H1 (cell line): ENCODE measurements around the gene TRNP1. TPM values are rescaled to one million over a fixed set of nuclear protein-coding genes. Genes with fewer than 3 reads are reported as not detected.

Source experiments
- EGR1 ChIP-seq: IDR thresholded peaks from 2 replicates; pipeline ENCODE4 v1.6.1; 2011; ENCODE audit warnings: low read depth, low read length, borderline replicate concordance
- RAD21 ChIP-seq, 2 experiments: IDR thresholded peaks in 1 of 2; conservative IDR thresholded peaks in 1 of 2; 2 replicates each; pipeline ENCODE4 v1.6.1; 2011; ENCODE audit warnings: low read depth in 2 of 2, low read length in 2 of 2, improper control_type of control experiment in 1 of 2, inconsistent platforms in 1 of 2, mild to moderate bottlenecking in 1 of 2, moderate library complexity in 1 of 2
- SIRT6 ChIP-seq: IDR thresholded peaks from one replicate; pipeline ENCODE4 v1.7.1; 2012; ENCODE audit warnings: low read length, inconsistent platforms
- SUZ12 ChIP-seq: fragments of 200-600 bp; sonication (generic); IDR thresholded peaks from 2 replicates; pipeline ENCODE4 v1.6.1; 2012; ENCODE audit warnings: mild to moderate bottlenecking, inconsistent platforms, low read length, moderate library complexity, mixed read lengths
- TCF12 ChIP-seq: IDR thresholded peaks from 2 replicates; pipeline ENCODE4 v1.6.1; 2011; ENCODE audit warnings: low read depth, mild to moderate bottlenecking, low read length
- polyA plus RNA-seq, 7 experiments: library from polyadenylated mRNA; depleted of rRNA in 3 of 7; stranded (reverse) in 5 of 7; unstranded in 2 of 7; fragments of >200 nt in 5 of 7; fragments of 200-250 nt in 2 of 7; gene quantifications; 1 replicate in 5 of 7; 2 replicates in 1 of 7; 4 replicates in 1 of 7; pipeline versions ENCODE4 v1.2.1 to v1.2.3, GENCODE V29; 2011 to 2013; ENCODE audit warnings: missing spikeins in 2 of 7, mixed read lengths in 2 of 7
- total RNA-seq: library from RNA; stranded (reverse); fragmentation: NEBNext Ultra II Directional; extraction: Animal tissue kit (Norgen Biotek cat#: 25700); gene quantifications from 2 replicates; pipeline ENCODE4 v1.2.1, GENCODE V29; 2021
- TF ChIP-seq, protein P1 (sequence below): IDR thresholded peaks from 2 replicates; pipeline ENCODE4 v1.6.1; 2012; ENCODE audit warnings: low read length, inconsistent platforms
- TF ChIP-seq, protein P2 (sequence below): IDR thresholded peaks from 2 replicates; pipeline ENCODE4 v1.6.1; 2011; ENCODE audit warnings: low read length, improper control_type of control experiment

Gene TRNP1
- total and polyA plus RNA-seq, 2 of the 8 experiments (the other 6 are each of a cell fraction or from before 2014, with no cell fraction given): 51.7 to 102 TPM

DNA sequence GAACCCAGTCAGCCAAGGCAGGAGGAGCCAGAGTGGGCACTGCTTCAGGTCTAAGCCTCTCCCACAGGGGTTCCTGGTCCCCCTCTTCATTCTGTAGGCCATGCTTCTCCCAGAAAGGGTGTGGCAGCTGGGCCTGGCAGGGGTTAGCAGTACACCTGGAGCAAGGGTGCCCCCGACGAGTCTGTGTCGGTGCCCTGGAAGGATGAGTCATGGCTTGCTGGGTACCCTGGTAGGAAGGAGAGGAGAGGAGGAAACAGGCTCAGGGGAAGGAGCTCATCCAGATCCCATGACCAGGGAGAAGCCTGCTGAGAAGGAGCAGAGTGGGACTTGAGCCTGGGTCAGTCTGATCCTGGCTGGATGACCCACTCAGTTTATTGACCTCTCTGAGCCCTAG is 43.6 kb upstream of the TRNP1 start (continued):
- TF ChIP-seq SUZ12 (no peak), EGR1 (no peak), TCF12 (no peak), SIRT6 (no peak), RAD21 (IDR thresholded peaks at IDR 0.05 in 1 of 2, conservative IDR thresholded peaks at IDR 0.05 in 1 of 2; ENCODE audit: low read depth in 2 of 2, low read length in 2 of 2) (no peak)
- TF ChIP-seq, protein P1, sequence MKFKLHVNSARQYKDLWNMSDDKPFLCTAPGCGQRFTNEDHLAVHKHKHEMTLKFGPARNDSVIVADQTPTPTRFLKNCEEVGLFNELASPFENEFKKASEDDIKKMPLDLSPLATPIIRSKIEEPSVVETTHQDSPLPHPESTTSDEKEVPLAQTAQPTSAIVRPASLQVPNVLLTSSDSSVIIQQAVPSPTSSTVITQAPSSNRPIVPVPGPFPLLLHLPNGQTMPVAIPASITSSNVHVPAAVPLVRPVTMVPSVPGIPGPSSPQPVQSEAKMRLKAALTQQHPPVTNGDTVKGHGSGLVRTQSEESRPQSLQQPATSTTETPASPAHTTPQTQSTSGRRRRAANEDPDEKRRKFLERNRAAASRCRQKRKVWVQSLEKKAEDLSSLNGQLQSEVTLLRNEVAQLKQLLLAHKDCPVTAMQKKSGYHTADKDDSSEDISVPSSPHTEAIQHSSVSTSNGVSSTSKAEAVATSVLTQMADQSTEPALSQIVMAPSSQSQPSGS: no peak
- TF ChIP-seq, protein P2, sequence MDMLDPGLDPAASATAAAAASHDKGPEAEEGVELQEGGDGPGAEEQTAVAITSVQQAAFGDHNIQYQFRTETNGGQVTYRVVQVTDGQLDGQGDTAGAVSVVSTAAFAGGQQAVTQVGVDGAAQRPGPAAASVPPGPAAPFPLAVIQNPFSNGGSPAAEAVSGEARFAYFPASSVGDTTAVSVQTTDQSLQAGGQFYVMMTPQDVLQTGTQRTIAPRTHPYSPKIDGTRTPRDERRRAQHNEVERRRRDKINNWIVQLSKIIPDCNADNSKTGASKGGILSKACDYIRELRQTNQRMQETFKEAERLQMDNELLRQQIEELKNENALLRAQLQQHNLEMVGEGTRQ: no peak
- TF ChIP-seq, all 59 proteins: peak for 0
